NOMO-1 treated with DMSO at 0.1 percent for 48 hours (cell line): Measurements from ENCODE around the gene HTRA3.

Experiments
- DNase-seq: peaks from one replicate; lab custom pipeline; 2025; ENCODE audit not compliant: unreplicated experiment; lab: John Stamatoyannopoulos, UW

The HTRA3 gene

GRCh38 chr4:8233672-8234484 is 35.7 kb upstream of the HTRA3 start:
- DNase-seq, result no peak

- DNase-seq, result no peak
Observed at GRCh38 chr4:8234715-8235114, 34.8 kb upstream of the HTRA3 start.

GRCh38 chr4:8235224-8235623 is 34.3 kb upstream of the HTRA3 start:
- DNase-seq, result no peak

- DNase-seq, result no peak
Observed at GRCh38 chr4:8235686-8236085, 33.9 kb upstream of the HTRA3 start.

GRCh38 chr4:8236106-8236919 is 33.2 kb upstream of the HTRA3 start:
- no peak for DNase-seq

GRCh38 chr4:8236920-8237195 is 32.7 kb upstream of the HTRA3 start:
- DNase-seq, result no peak

- DNase-seq, result no peak
Observed at GRCh38 chr4:8237256-8237989, 32.1 kb upstream of the HTRA3 start.

- DNase-seq, result no peak
Observed at GRCh38 chr4:8238036-8238511, 31.5 kb upstream of the HTRA3 start.

GRCh38 chr4:8238515-8239053 is 31.0 kb upstream of the HTRA3 start:
- no peak for DNase-seq

GRCh38 chr4:8239226-8239625 is 30.3 kb upstream of the HTRA3 start:
- no peak for DNase-seq

GRCh38 chr4:8239661-8240060 is 29.9 kb upstream of the HTRA3 start:
- no peak for DNase-seq

GRCh38 chr4:8240211-8241041 is 29.1 kb upstream of the HTRA3 start:
- DNase-seq, result no peak

GRCh38 chr4:8241211-8241779 is 28.3 kb upstream of the HTRA3 start:
- DNase-seq, result no peak

GRCh38 chr4:8241895-8242696 is 27.5 kb upstream of the HTRA3 start:
- DNase-seq, result peak; percentile 50

GRCh38 chr4:8242782-8243560 is 26.6 kb upstream of the HTRA3 start:
- no peak for DNase-seq

GRCh38 chr4:8244001-8244757 is 25.4 kb upstream of the HTRA3 start:
- no peak for DNase-seq

GRCh38 chr4:8244931-8245460 is 24.6 kb upstream of the HTRA3 start:
- no peak for DNase-seq
